Colonic mucosa (tissue), 4 donors: ENCODE data around the gene BTBD16. TPM values are rescaled to one million over a fixed set of nuclear protein-coding genes. Genes with fewer than 3 reads are reported as not detected.

Source experiments
- DNase-seq: peaks from one replicate; pipeline ENCODE4 v3.0.0-alpha.2; 2020
- H3K27ac ChIP-seq: fragments of 200-600 bp; one replicate; pipeline ENCODE4 v1.8.0; 2021
- H3K27me3 ChIP-seq: fragments of 200-600 bp; one replicate; pipeline ENCODE4 v1.8.0; 2021
- H3K36me3 ChIP-seq: fragments of 200-600 bp; one replicate; pipeline ENCODE4 v1.8.0; 2021
- H3K4me1 ChIP-seq: fragments of 200-600 bp; one replicate; pipeline ENCODE4 v1.8.0; 2021; ENCODE audit warnings: mild to moderate bottlenecking
- H3K4me3 ChIP-seq: fragments of 200-600 bp; one replicate; pipeline ENCODE4 v1.8.0; 2021
- H3K9ac ChIP-seq, 2 donors: one replicate each; pipeline ENCODE4 v1.7.0; 2013; ENCODE audit warnings: control low read depth in 2 of 2, low read depth in 2 of 2, low read length in 2 of 2
- H3K9me3 ChIP-seq: fragments of 200-600 bp; one replicate; pipeline ENCODE4 v1.8.0; 2021
- CTCF ChIP-seq: fragments of 200-600 bp; IDR thresholded peaks from one replicate; pipeline ENCODE4 v1.8.0; 2022; ENCODE audit warnings: antibody characterized with exemption, mild to moderate bottlenecking
- intact Hi-C: fragments of 100-400 bp; cut with DNase I; formaldehyde crosslinking; loops from one replicate; pipeline ENCODE4 v1.14.1; 2022
- total RNA-seq, 2 donors: library from RNA; stranded (reverse); fragmentation: NEBNext Ultra II Directional in 1 of 2; extraction: Animal tissue kit (Norgen Biotek cat#: 25700) in 1 of 2; gene quantifications; one replicate each; pipeline ENCODE4 v1.2.1, GENCODE V29; 2021
- donor health status: healthy.
- donor health status: DM: no; HTN: no; CAD: no.
- donor health status: DM: no; HTN: no; CAD: no.

BTBD16 gene
- total RNA-seq, 2 donors from 2014 or later, result 0.13 to 0.40 TPM

- H3K27me3 ChIP-seq, result no peaks in the 10 kb centered on the region
- no peaks in the 10 kb centered on the region for H3K4me1 ChIP-seq
- TF ChIP-seq CTCF, result no peak
- no peaks in the 10 kb centered on the region for H3K36me3 ChIP-seq
- intact Hi-C loops, result no loop called here
- peak; percentile 42 for DNase-seq
- no peak overlapping the region for H3K27ac ChIP-seq
- no peaks in the 10 kb centered on the region for H3K9me3 ChIP-seq
- no peak overlapping the region for H3K9ac ChIP-seq
- H3K4me3 ChIP-seq, result no peak overlapping the region
Measured at GRCh38 chr10:122331615-122332446, 60.7 kb downstream of the BTBD16 start.

GRCh38 chr10:122333037-122333436 lies 61.9 kb downstream of the BTBD16 start:
- no peak for DNase-seq
- no peaks in the 10 kb centered on the region for H3K4me1 ChIP-seq
- H3K27me3 ChIP-seq, result no peaks in the 10 kb centered on the region
- no peak for TF ChIP-seq CTCF
- no peaks in the 10 kb centered on the region for H3K36me3 ChIP-seq
- no peaks in the 10 kb centered on the region for H3K9me3 ChIP-seq
- no peak overlapping the region for H3K27ac ChIP-seq
- H3K4me3 ChIP-seq, result no peak overlapping the region
- no peak overlapping the region for H3K9ac ChIP-seq
- intact Hi-C loops, result no loop called here

- H3K9ac ChIP-seq, result no peak overlapping the region
- TF ChIP-seq CTCF, result no peak
- no peaks in the 10 kb centered on the region for H3K27me3 ChIP-seq
- H3K9me3 ChIP-seq, result no peaks in the 10 kb centered on the region
- H3K27ac ChIP-seq, result no peak overlapping the region
- no peaks in the 10 kb centered on the region for H3K36me3 ChIP-seq
- intact Hi-C loops, result no loop called here
- H3K4me1 ChIP-seq, result no peaks in the 10 kb centered on the region
- DNase-seq, result no peak
- no peak overlapping the region for H3K4me3 ChIP-seq
Measured at GRCh38 chr10:122336332-122336731, 65.2 kb downstream of the BTBD16 start.

- H3K36me3 ChIP-seq, result no peaks in the 10 kb centered on the region
- H3K9ac ChIP-seq, result no peak overlapping the region
- H3K9me3 ChIP-seq, result no peaks in the 10 kb centered on the region
- no peak overlapping the region for H3K27ac ChIP-seq
- H3K27me3 ChIP-seq, result no peaks in the 10 kb centered on the region
- no peak for DNase-seq
- H3K4me1 ChIP-seq, result no peaks in the 10 kb centered on the region
- TF ChIP-seq CTCF, result no peak
- intact Hi-C loops, result no loop called here
- H3K4me3 ChIP-seq, result no peak overlapping the region
Measured at GRCh38 chr10:122336961-122337360, 65.9 kb downstream of the BTBD16 start.

- no peak overlapping the region for H3K4me3 ChIP-seq
- no peaks in the 10 kb centered on the region for H3K36me3 ChIP-seq
- H3K9me3 ChIP-seq, result no peaks in the 10 kb centered on the region
- no peak for TF ChIP-seq CTCF
- intact Hi-C loops, result no loop called here
- H3K27ac ChIP-seq, result peak overlapping the region; percentile 4
- no peaks in the 10 kb centered on the region for H3K27me3 ChIP-seq
- H3K9ac ChIP-seq, result no peak overlapping the region
- DNase-seq, result peak; percentile 79
- H3K4me1 ChIP-seq, result no peaks in the 10 kb centered on the region
Measured at GRCh38 chr10:122338609-122339441, 67.7 kb downstream of the BTBD16 start.
